Posterior vena cava (tissue), 2 donors: ENCODE data around the gene NDFIP1. TPM values are rescaled to one million over a fixed set of nuclear protein-coding genes. Genes with fewer than 3 reads are reported as not detected.

Source experiments
- DNase-seq: peaks from one replicate; pipeline ENCODE4 v3.0.0-alpha.2; 2020; ENCODE audit warnings: low spot score
- intact Hi-C, 2 donors: fragments of 100-400 bp; cut with DNase I; formaldehyde crosslinking; loops; one replicate each; pipeline versions ENCODE4 v1.14.1 to v1.14.2; 2022 to 2023
- total RNA-seq, 2 donors: library from RNA; stranded (reverse); fragmentation: NEBNext Ultra II Directional; extraction: Animal tissue kit (Norgen Biotek cat#: 25700); gene quantifications; one replicate each; pipeline ENCODE4 v1.2.1, GENCODE V29; 2021
- donor health status: DM: yes; HTN: yes; CAD: no.
- donor health status: DM: yes; HTN: yes; CAD: no.

NDFIP1 gene
- total RNA-seq, 2 donors from 2014 or later: 78.5 to 81.0 TPM

DNA sequence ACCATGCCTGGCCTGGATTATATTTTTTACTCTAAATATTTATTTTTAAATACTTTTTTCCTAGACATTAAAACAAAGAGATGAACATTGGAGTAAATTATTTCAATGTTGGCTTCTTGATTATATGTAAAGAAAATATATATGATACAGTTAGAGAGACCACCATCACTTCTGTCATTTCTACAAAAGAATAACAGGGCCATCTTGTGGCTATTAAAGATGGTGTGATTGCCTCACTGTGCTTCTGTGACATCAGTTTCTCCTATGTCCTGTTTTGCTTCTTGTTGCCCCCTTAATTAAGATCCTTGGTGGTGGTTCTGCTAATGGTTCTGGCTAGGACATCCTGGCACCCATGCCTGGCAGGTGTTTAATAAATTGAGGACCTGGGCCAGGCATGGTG, 32.9 kb downstream of the NDFIP1 start:
- no peak for DNase-seq
- intact Hi-C loops: loop anchor here in 1 of 2 donors (10.0 kb wide), 1 partner anchor 147 kb away; no protein-coding TSS in a partner anchor

DNA sequence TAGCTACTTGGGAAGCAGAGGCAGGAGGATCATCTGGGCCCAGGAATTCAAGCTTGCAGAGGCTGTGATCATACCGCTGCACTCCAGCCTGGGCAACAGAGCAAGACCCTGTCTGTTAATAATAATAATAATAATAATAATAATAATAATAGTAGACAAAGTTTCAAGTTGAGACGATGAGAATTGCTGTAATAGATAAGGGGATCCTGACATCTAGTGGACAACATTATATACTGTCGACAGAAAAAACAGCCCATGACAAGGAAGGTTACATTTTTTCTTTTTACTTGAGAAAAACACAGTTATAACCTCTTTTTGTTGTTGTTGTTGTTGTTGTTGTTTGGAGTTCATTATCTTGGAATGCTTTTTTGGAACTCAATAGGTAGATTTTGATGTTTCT, 35.3 kb downstream of the NDFIP1 start:
- intact Hi-C loops: loop anchor here in 1 of 2 donors (2.0 to 10.0 kb wide), 2 partner anchors 73 to 149 kb away; no protein-coding TSS in a partner anchor
- DNase-seq: no peak

DNA sequence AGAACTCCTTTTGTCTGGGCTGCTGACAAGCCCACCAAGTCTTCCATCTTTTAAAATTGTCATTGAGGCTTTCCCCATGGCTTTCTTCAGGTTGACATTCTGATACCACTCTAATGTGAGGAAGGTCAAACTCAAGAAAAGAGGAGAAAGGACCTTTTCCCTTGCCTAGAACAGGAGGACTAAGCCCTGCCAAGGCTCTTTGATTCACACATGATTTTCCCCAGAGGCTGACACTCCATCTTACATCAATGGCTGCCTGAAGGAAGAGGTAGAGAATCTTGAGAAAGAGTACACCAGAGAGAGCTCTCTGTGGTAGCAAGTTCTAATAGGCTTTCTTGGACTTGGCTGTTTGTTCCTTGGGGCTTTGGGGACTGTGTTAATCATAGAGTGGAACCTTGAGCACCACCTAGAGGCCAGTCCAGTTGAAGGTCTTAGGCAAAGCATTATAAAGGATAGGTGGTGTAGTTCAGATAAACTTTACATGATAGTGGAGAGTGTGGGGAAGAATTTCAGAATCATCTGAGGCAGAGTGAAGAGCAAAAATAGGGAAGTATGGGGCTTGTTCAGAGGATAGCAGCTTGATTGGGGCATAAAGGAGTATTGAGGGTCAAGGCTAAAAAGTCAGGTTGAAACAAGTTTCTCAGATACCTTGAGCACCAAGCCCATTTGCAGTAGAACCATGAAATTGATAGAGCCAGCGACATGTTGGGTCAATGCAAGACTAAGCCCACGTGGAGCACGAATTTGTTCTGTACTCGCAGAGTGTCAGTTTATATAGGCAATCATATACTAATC, 36.7 kb downstream of the NDFIP1 start:
- intact Hi-C loops: loop anchor here (5.0 to 10.0 kb wide), 2 partner anchors 133 to 151 kb away; partner anchors contain the start of gene GNPDA1 (in 1 of the 2)
- no peak for DNase-seq

DNA sequence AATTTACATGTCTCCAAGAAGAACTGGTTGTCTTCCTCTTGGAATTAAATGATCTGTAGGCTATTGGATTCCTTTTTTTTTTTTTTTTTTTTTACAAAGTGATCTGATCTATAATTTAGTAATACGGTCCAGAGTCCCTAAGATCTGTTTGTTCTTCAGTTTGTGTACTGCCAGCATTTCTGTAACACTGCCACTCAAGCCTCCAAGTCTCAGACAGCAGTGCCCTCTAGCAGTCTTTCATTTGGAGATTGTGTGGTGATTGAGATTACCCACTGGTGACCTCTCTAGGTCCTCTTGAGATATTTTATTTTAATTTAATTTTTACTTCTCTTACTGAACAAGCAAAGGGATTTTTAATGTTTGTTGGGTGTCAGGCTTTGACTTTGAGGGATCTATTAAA, 40.8 kb downstream of the NDFIP1 start:
- intact Hi-C loops: loop anchor here (2.0 to 10.0 kb wide), 3 partner anchors 137 to 457 kb away; partner anchors contain the start of gene GNPDA1 (in 1 of the 2)
- DNase-seq: no peak

DNA sequence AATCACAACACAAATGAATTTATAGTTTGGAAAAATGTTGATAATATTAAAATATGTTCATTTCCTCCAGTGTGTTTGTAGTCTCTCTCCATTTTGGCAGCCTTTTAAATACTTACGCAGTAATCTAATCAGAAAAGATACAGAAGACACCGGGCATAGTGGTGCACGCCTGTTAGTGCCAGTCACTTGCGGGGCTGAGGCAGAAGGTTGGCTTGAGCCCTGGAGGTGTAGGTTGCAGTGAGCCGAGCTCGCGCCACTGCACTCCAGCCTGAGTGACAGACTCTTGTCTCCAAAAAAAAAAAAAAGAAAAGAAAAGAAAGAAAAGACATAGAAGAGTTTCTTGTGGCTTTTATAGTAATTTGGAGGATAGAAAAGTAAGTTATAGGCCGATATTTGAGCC, 41.9 kb downstream of the NDFIP1 start:
- intact Hi-C loops: loop anchor here in 1 of 2 donors (5.0 to 10.0 kb wide), 2 partner anchors 172 to 394 kb away; no protein-coding TSS in a partner anchor

DNA sequence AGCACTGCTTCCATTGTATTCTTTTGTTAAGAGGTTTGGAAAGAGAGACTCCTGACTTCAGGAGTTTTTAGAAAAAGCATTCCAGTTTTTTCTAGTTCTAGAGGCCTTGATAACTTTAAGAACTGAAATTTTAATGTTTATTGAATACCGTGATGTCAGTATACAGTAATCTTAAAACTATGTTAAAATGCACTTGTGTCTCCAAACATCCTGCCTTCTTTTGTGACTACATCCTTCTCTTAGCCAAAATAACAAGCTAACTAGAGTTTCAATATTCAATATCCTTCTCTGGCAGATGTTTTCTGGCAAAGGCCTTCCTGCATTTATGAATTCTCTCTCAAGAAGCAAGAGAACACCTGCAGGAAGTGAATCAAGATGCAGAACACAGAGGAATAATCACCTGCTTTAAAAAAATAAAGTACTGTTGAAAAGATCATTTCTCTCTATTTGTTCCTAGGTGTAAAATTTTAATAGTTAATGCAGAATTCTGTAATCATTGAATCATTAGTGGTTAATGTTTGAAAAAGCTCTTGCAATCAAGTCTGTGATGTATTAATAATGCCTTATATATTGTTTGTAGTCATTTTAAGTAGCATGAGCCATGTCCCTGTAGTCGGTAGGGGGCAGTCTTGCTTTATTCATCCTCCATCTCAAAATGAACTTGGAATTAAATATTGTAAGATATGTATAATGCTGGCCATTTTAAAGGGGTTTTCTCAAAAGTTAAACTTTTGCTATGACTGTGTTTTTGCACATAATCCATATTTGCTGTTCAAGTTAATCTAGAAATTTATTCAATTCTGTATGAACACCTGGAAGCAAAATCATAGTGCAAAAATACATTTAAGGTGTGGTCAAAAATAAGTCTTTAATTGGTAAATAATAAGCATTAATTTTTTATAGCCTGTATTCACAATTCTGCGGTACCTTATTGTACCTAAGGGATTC, 43.1 kb downstream of the NDFIP1 start:
- DNase-seq: no peak
- intact Hi-C loops: loop anchor here in 1 of 2 donors (5.0 to 10.0 kb wide), 2 partner anchors 171 to 393 kb away; no protein-coding TSS in a partner anchor

More for the DNA sequence above, 41.9 kb downstream of the NDFIP1 start:
- DNase-seq: no peak

DNA sequence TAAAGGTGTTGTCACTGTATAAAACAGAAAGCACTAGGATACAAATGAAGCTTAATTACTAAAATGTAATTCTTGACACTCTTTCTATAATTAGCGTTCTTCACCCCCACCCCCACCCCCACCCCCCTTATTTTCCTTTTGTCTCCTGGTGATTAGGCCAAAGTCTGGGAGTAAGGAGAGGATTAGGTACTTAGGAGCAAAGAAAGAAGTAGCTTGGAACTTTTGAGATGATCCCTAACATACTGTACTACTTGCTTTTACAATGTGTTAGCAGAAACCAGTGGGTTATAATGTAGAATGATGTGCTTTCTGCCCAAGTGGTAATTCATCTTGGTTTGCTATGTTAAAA, 43.8 kb downstream of the NDFIP1 start:
- intact Hi-C loops: loop anchor here in 1 of 2 donors (5.0 to 10.0 kb wide), 2 partner anchors 170 to 392 kb away; no protein-coding TSS in a partner anchor
- DNase-seq: no peak

DNA sequence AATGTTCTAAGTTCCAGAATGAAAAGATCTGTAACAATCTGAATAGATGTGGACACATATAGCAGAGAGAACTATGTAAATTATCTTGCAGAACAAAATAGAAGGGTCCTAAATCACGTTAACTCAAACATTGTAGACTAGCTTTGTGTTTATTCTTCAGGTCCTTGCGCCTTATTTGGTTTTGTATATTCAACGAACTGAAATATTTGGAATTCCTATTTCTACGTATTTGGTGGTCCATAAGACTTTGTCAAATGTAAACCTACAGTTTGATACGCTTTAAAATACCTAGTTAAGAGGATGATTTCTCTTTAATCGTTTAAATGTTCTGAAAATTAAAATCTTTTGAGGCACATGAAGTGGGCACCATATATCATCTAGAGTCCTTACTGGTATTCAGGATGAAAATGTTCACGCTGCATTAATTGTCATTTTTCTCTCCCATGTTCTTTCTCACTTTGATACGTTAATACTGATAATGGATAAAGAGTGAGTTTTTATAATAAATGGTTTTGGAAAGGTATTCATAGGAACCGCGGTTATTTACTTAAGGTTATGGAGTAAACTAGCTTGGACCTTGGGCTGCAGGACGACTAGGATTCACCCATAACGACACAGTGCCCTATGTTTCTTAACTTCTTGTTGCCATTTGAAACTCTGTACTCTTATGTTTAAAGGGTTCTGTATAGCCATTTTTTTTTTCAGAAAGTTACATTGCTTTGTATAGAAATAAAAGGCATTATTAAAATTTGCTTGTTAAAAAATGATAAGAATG, 45.3 kb downstream of the NDFIP1 start:
- intact Hi-C loops: loop anchor here in 1 of 2 donors (5.0 to 10.0 kb wide), 2 partner anchors 168 to 391 kb away; no protein-coding TSS in a partner anchor
- no peak for DNase-seq

DNA sequence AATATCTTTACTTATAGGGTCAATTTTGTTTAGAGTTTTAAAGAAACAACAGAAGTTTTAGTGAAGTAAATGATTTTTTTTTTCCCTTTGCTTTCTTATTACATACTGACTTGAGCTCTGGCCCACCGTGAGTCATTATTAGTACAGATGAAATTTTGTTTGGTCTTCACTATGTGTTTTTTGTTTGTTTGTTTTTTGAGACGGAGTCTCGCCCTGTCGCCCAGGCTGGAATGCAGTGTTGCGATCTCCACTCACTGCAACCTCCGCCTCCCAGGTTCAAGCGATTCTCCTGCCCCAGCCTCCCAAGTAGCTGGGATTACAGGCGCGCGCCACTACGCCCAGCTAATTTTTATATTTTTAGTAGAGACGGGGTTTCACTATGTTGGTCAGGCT, 45.9 kb downstream of the NDFIP1 start:
- DNase-seq: peak; percentile 36
- intact Hi-C loops: loop anchor here in 1 of 2 donors (5.0 to 10.0 kb wide), 2 partner anchors 168 to 390 kb away; no protein-coding TSS in a partner anchor

DNA sequence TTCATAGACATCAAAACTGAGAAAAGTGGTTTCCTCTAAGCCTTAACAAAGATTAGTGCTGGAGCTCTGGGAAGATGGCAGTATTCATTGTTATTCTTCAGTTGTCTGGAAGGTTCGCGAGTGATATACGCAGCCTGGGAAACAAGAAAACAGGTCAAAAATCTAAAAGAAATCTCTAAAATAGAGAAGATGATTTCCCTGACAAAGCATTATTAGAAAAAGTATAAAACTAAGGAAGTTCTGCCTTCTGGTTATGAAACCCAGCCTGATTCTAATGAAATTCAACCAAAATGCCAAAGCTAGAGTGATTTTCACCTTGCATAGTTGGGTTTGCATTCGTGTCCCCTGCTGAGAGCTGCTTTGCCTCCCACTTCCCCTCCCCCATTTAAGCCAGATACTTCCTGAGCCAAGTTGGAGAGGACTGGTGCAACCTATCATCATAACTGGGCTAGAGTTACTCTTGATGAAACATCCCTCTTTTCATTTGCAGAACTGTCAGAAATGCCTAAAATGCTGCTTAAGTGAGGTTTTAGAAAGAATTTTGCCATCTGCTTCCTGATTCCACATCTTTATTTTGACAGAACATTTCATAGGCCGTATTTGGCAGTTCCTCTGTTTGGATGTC, 48.4 kb downstream of the NDFIP1 start:
- DNase-seq: no peak
- intact Hi-C loops: loop anchor here (5.0 to 10.0 kb wide), 2 partner anchors 388 to 390 kb away; no protein-coding TSS in a partner anchor

DNA sequence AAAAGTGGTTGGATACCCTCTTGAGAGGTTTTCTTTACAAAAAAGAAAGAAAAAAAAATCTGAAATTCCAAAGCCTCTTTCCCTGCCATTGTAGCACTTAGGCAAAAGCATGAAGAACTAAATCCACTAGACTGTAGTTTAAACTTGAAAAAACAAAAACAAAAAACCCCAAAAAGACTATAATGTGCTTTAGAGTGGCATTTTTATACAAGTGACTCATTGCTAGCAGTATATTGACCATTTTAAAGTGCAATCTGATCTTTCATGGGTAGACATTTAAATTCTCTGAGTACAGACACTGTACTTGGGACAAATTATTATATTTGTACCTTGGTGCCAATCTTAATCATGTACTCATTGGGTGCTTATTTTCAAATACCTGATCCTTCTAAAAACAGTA, 50.8 kb downstream of the NDFIP1 start:
- no peak for DNase-seq
- intact Hi-C loops: loop anchor here (5.0 to 10.0 kb wide), 2 partner anchors 385 to 388 kb away; no protein-coding TSS in a partner anchor

DNA sequence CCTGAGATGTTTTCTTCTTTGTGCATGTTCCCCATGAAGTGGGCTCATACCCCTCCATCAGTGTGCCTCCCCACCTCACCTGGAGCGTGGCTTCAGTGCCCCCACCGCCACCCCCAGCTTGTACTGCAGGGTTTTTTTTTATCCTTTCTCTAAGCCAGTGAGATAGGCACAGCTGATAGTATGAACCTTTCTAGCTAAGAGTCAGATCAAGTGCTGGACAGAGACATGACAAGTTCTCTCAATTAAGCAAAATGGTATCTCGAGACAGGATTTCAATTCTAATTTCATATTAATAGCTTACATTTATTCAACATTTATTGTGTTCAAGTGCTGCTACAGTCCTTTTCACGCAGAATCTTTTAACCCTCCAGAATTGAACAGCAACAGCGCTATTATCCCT, 55.7 kb downstream of the NDFIP1 start:
- DNase-seq: no peak
- intact Hi-C loops: no loop called here

DNA sequence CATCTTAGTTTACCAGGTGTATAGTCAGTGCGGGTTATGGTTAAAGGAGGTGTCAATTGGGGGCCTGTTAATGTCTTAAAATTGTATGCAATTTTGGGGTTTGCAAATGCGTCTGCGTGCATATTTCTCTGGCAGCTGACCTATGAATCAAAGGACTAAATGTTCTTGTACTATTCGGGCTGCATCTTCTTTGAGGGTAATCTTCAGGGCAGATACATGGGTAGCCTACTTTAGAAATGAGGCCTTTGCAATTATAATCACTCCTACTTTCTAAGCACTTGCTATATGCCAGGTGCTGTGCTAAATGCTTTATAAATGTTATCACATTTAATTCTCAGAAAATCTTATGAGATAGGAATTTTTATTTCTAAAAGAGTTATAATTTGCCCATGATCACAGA, 58.2 kb downstream of the NDFIP1 start:
- no peak for DNase-seq
- intact Hi-C loops: no loop called here

DNA sequence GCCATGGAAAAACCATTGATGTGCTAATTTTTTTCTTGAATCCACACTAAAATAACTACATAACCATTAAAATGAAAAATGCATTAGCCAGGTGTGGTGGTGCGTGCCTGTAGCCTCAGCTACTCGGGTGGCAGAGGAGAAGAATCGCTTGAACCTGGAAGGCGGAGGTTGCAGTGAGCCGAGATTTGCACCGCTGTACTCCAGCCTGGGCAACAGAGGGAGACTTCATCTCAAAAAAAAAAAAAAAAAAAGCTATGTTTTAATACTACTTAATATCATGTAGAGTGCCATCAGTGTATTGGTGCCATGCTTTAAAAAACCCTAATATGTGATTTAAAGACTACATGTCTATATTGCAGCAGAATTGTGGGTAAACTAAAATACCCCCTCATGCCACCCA, 58.9 kb downstream of the NDFIP1 start:
- no peak for DNase-seq
- intact Hi-C loops: no loop called here

DNA sequence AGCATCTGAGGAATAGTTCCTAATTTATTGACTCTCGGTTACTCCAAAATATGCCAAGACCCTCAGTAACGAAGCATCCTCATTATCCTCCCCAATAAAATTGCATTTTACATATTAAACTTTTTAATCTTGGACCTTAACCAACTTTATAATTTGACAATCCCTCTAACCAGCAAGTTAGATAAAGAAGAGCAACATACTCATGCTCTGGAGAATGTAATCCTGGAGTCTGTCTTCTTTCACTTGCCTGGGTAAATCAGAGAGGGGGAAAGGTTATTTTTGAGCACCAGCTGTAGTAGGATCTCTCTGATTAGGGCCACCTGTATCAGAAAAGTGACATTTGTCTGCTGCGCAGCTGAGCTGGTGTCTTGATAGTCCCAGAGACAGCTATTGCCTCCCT, 59.8 kb downstream of the NDFIP1 start:
- intact Hi-C loops: no loop called here

DNA sequence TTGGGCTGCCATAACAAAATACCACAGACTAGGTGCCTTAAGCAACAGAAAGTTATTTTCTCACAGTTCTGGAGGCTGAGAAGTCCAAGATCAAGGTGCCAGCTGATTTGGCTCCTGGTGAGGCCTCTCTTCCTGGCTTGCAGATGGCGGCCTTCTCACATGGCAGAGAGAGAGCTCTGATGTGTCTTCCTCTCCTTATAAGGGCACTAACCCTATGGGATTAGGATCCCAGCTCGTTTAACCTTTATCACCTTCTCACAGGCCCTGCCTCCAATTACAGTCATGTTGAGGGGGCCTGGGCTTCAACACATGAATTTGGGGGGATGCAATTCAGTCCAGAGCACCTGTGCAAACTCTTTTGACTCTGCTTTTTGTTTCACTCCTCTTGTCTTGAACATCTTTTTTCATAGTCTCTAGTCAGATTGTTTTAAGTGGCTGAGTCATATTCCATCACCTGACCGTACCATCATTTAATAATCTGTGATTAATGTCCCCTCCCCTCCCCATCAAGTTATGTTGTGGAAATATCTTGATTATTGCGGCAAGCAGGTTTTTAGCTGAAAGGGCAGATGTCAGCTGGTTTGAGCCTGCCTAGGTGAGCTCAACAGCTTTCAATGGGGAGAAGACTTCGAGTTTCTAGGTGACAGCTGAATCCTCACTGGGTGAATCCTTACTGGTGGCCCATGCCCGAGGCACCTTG, 61.8 kb downstream of the NDFIP1 start:
- DNase-seq: no peak
- intact Hi-C loops: no loop called here

More for the DNA sequence above, 59.8 kb downstream of the NDFIP1 start:
- DNase-seq: no peak

DNA sequence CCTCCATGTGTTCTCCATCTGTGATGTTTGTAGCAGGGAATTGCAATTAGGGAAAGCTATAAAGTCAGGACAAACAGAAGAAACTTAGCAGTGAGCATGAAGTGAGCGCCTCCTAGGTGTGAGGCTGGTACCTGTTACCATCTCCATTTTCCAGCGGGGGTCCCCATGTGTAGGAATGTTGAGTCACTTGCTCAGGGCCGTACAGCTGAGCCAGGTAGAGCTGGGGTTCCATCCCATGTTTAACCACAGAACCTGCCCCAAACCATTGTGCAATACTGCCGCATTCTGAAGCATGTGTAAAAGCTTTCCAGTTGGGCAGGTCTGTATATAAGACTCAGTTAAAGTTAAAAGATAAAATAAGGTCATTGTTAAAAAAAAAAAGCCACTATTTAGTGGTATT, 62.7 kb downstream of the NDFIP1 start:
- no peak for DNase-seq

DNA sequence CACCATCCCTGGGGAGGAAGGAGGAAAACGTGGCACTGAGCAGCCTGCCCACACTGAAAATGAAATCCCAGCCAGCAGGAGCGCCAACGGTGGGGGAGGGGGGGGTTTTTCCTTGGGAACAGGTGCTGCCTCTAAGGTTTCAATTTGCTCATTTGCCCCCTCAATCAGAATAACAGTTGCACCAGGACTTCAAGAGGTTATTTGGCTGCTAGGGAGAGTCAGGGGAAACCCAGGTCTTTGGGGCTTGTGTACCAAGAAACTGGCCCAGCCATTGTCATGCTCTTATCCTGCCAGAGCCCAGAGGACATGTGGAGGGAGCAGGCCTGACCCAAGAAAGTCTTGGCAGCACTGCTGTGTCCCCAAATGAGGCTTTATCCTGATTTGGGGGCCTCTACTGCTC, 66.5 kb downstream of the NDFIP1 start:
- DNase-seq: no peak
- intact Hi-C loops: loop anchor here in 1 of 2 donors (1.0 kb wide), 1 partner anchor 17 kb away; no protein-coding TSS in a partner anchor

More for the DNA sequence above, 62.7 kb downstream of the NDFIP1 start:
- intact Hi-C loops: no loop called here
